HG03139 (cell line): ENCODE measurements around the gene ZNF674.
"Not testable (repeated sequence)": the region's sequence is repeated elsewhere in the genome, so short reads cannot be mapped to it uniquely, and the experiment has no call there.

Experiments used
- ATAC-seq: cut with Tn5 transposase; IDR thresholded peaks from one replicate; pipeline ENCODE4 v1.9.1; 2021; ENCODE audit not compliant: unreplicated experiment

Gene ZNF674

DNA sequence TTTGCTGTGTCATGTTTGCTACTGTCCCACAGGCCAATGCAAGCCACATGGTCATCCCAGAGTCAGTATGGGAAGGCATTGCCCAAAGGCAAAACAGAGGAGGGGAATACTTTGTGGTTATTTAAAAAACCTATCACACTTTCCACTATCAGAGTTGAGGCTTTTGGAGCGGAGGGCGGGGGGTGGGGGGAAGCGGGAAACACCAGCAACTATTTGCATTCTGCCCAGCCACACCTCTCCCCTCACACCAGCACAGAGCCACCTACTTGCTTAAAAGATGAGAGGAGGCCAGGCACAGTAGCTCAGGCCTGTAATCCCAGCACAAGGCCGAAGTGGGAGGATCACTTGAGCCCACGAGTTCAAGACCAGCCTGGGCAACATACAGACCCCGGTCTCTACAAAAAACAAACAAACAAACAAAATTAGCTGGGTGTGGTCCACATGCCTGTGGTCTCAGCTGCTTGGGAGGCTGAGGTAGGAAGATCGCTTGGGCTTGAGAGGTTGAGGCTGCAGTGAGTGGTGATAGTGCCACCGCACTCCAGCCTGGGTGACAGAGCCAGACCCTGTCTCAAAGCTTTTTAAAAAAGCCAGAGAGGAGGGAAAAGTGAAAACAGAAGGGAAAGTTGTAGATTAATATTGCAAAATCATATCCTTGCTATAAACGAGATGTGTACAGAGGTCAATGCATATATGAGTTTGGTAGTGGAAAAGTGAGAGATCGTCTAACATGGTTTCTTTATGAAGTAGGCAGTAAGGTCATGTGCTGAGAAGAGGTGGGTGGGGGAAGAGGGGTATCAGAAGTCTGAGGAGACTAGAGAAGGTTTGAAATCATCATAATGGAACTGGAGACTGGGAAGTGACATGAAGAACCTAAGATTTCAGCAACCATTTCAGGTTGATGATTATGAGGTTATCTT is 26.5 kb upstream of the ZNF674 start:
- no peak for ATAC-seq

- no peak for ATAC-seq
These were observed 24.4 kb upstream of the ZNF674 start for GRCh38 chrX:46569621-46570020.

DNA sequence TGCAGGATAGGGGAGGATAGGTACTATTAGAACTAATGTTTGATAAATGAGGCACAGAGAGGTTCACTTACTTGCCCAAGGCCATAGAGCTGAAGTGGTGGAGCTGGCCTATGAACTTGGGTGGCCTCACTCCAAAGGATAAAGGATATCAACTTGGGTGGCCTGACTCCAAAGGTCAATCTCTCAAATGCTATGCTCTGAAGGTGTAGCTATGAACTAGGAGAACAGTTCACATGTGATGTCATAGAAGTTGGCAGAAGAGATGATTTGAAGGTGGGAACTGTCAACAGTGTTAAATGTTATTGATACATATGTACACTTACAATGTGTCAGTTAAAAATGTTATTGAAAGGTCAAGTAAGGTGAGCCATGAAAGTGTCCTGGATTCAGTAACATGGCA is 22.2 kb upstream of the ZNF674 start:
- no peak for ATAC-seq

DNA sequence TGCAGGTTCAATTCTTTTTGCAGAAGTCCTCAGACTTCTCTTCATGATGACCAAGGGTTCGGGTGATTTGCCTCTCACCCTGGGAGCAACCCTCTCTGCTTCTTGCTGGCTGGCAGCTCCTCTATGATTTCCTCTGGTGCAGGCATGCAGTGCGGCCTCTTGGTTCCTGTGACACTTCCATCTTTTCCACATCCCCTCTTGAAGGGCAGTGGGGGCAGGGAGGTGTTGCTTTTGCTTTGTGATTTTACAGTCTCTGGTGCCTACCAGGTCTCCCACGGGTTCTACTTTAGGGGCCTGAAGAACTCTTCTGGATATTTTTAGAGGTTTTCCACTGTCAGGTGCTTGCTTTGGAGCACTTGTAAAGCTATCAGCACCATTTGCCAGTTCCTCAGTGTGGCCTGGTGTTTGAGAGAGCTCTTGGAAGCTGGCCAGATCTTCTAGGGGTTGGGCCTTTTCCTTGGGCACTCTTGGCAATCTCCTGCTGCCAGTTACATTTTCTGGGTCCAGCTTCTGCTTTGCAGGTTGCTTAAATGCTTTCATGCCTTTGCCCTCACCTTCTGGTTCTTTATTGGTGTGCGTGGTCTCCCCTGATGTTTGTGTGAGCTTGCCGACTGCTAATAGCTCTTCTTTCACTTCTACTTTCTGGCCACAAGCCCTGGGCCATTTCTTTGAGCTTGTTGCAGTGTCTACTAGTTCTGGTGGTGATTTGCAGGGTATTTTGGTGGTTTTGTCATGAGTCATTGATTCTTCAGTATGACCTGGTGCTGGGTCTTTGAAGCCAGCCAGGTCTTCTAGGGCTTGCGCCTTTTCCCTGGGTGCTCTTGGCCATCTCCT is 16.8 kb upstream of the ZNF674 start:
- peak; percentile 98 for ATAC-seq

DNA sequence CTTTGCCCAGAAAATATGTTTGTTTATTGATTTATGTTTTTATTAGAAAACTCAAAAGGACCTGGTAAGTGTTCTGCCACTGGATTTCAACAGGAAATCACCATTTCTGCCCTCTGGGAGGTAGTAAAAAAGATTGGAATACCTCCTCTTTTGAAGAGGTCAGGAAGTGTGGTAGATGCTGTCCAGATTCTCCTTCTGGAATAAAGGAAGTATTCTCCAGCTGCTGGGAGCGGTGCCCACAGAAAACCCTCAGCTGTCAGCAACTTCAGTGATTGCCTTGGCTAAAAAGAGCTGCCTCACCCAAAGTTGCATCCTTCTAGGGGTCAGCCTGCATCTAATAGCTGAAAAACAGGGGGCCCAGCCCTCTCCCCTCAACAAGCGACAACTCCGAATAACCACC is 13.8 kb upstream of the ZNF674 start:
- ATAC-seq: no peak

DNA sequence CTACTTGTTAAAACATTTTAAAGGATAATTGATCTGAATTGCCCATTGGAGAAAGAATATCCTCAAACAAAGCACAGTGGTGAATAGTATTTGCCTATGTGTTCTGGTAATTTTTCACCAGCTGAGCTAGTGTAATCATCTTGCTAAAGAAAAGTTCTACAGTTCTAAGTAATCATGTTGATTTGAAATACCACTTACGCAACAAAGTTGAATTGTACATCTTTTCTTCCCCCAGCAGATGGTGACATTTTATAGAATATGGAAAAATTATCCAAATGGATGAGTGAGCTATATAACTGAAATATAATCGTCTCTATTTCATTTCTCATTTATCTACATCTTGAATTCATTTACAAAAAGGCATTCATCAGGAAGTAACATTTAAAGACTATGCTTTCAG is 9.7 kb upstream of the ZNF674 start:
- ATAC-seq: no peak

DNA sequence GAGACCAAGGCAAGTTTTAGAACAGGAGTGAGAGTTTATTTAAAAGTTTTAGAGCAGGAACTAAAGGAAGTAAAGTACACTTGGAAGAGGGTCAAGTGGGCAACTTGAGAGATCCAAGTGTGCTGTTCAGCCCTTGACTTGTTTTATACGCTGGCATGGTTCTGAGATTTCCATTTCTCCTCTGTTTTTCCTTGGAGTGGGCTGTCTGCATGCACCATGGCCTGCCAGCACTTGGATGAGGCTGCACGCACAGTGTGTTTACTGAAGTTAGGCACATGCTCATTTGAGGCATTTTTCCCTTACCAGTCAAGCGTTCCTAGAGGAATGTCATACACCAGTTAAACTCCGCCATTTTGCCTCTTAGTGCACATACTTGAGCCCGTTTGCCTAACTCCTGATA is 8.7 kb upstream of the ZNF674 start:
- ATAC-seq: no peak

- ATAC-seq: no peak
These were observed 6.4 kb upstream of the ZNF674 start for GRCh38 chrX:46551494-46552128.

GRCh38 chrX:46549914-46550313 is 4.7 kb upstream of the ZNF674 start:
- ATAC-seq: no peak

- ATAC-seq: no peak
These were observed 2.6 kb upstream of the ZNF674 start for GRCh38 chrX:46547857-46548256.

DNA sequence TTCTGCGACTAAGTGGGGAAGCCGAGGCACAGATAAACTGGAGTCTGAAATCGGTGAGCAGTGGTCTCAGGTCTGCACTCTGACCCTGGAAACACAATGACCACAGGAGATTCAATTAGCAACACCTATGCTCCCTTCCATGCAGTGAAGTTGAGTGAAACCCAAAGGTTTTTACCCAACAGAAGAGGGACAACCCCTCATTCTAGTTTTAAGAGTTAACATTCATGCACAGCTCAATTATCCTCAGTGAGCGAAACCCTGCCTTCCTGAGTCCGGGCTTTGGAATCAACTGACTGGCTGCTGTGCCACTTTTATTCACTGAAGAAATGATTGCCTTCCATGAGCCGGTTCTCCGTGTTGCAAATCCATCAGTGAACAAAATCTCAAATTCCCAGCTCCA is 694 bp downstream of the ZNF674 start:
- not testable (repeated sequence) for ATAC-seq

GRCh38 chrX:46543441-46543840 is 1.8 kb downstream of the ZNF674 start:
- ATAC-seq: no peak

GRCh38 chrX:46531442-46531841 is 13.8 kb downstream of the ZNF674 start:
- ATAC-seq: no peak

GRCh38 chrX:46530404-46530908 is 14.8 kb downstream of the ZNF674 start:
- ATAC-seq: not testable (repeated sequence)

DNA sequence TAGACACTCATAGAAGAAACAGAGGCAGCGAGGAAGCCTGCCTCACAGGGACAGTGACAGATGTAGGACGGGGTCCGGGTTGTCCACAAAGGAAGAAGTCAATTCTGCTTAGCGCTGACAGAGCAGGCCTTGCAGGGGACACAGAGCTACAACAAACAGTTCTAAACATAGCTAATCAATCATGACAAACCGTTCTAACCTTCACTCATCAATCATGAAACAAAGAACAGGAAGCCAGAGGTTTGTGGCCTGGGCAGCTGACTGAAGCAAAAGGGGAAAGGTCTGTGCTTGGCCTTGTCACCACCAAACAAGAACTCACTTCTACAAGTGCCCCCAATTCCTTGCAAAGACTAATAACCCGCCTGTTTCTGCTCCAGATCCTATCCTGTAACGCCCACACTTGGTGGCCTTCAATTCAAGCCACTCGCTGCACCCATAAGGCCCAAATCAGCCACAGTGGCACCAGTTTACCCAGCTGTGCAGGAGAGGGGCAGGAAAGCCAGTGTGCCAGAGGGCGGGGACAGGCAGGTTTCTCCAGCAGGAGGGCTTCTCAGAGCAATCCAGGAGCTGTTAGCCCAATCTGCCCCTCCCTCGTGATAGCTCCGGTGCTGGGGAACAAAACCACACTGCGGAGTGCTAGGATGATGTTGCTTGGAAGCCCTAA is 15.3 kb downstream of the ZNF674 start:
- ATAC-seq: not testable (repeated sequence)

- ATAC-seq: not testable (repeated sequence)
These were observed 16.6 kb downstream of the ZNF674 start for GRCh38 chrX:46528640-46529039.

DNA sequence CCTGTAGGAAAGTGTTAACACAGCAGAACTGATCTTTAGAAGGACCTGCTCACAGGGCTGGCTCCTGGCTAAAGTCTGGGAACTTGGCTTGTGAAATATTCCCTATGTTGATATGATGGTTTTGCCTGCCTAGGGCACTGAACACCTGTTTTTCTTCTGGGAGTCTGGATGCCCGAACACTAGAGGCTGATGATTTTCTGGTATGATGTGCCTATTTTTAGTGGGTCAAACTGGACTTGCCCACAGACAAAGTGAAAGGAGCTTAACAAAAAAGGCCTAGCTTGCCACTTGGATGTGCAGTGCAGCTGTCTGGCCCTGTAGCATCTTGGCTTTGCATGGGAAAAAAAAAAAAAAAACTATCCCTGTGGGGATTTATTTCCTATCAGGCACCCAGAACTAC is 39.1 kb downstream of the ZNF674 start:
- ATAC-seq: no peak

GRCh38 chrX:46502848-46503247 is 42.4 kb downstream of the ZNF674 start:
- no peak for ATAC-seq

- ATAC-seq: no peak
These were observed 45.2 kb downstream of the ZNF674 start for GRCh38 chrX:46500054-46500453.

DNA sequence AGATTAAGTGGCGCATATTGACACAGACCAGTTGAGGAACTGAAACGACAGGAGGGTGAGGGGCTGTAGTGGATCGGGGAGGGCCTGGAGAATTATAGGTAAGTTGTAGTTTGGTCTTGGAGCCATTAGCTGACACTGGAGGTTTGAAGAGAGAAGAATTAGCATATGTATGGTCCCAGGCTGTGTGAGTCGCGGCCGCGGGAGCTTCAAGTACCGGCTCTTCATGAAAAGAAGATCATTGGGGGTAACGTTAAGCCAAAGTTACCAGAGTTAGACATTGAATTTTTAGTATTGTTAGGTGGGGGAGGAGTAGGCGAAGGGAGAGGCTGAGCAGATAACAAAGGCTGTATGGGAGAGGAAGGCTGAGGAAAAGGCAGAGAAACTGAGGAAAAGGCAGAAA is 56.5 kb downstream of the ZNF674 start:
- ATAC-seq: no peak

DNA sequence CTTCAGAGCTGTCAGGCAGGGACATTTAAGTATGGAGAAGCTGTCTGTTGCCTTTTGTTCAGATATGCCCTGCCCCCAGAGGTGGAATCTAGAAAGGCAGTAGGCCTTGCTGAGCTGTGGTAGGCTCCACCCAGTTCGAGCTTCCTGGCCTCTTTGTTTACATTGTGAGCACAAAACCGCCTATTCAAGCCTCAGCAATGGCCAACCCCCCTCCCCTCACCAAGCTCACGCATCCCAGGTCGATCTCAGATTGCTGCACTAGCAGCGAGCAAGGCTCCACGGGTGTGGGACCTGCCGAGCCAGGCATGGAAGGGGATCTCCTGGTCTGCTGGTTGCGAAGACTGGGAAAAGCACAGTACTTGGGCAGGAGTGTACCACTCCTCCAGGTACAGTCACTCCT is 59.3 kb downstream of the ZNF674 start:
- no peak for ATAC-seq
